ENCODE measurements around the gene CYP2D6.
A peak's percentile ranks its signal among the peaks of the same experiment; 100 is the strongest.

The CYP2D6 gene

GRCh38 chr22:42086051-42086450 is 44.6 kb downstream of the CYP2D6 start:
- Histone ChIP-seq H3K4me3 (ENCODE audit: low read depth in 1 of 5, low read length in 5 of 5) (no peak overlapping the region), H3K36me3 (ENCODE audit: control insufficient read depth in 5 of 5, insufficient read depth in 5 of 5, low read length in 5 of 5) (peaks cover 18 to 49% (median 37%) of the 10 kb centered on the region in 5 donors), H3K27me3 (ENCODE audit: control insufficient read depth in 5 of 5, insufficient read depth in 4 of 5, low read length in 5 of 5) (no peaks in the 10 kb centered on the region), H3K9ac (ENCODE audit: low read length in 5 of 5) (no peak overlapping the region), H3K9me3 (ENCODE audit: control insufficient read depth in 5 of 5, low read length in 5 of 5) (no peaks in the 10 kb centered on the region), H3K4me1 (ENCODE audit: control insufficient read depth in 5 of 5, insufficient read depth in 5 of 5, low read length in 5 of 5) (peaks cover 0 to 29% (median 15%) of the 10 kb centered on the region in 5 donors), H3K27ac (ENCODE audit: low read depth, low read length) (no peak overlapping the region)

- H3K27me3 ChIP-seq (ENCODE audit: control insufficient read depth in 5 of 5, insufficient read depth in 4 of 5, low read length in 5 of 5): no peaks in the 10 kb centered on the region
- no peak overlapping the region for H3K9ac ChIP-seq (ENCODE audit: low read length in 5 of 5)
- H3K36me3 ChIP-seq (ENCODE audit: control insufficient read depth in 5 of 5, insufficient read depth in 5 of 5, low read length in 5 of 5): peaks cover 18 to 49% (median 37%) of the 10 kb centered on the region in 5 donors
- H3K9me3 ChIP-seq (ENCODE audit: control insufficient read depth in 5 of 5, low read length in 5 of 5): no peaks in the 10 kb centered on the region
- no peak overlapping the region for H3K4me3 ChIP-seq (ENCODE audit: low read depth in 1 of 5, low read length in 5 of 5)
- no peak overlapping the region for H3K27ac ChIP-seq (ENCODE audit: low read depth, low read length)
- peaks cover 0 to 36% (median 22%) of the 10 kb centered on the region in 5 donors for H3K4me1 ChIP-seq (ENCODE audit: control insufficient read depth in 5 of 5, insufficient read depth in 5 of 5, low read length in 5 of 5)
Observed at GRCh38 chr22:42084874-42085273, 45.7 kb downstream of the CYP2D6 start.

DNA sequence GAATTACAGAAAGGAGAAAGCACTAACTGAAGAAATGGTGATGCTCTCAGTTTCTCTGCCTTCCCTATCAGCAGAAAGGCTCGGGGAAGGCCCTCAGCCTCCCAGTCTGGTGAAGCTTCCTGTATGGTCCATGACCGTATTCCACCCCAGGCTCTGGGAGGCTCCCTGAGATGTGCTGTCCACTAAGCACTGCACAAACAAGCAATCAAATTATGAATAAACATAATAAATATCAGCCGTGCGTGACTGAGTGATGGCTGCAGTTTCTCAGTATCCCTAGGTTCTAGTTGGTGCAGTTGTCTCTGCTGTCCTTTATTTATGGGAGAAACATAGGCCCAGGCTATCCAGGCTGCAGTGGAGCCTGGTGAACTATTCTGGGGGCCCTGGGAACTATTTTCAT is 47.5 kb downstream of the CYP2D6 start:
- H3K9ac ChIP-seq (ENCODE audit: low read length in 5 of 5): no peak overlapping the region
- H3K27ac ChIP-seq (ENCODE audit: low read depth, low read length): no peak overlapping the region
- H3K36me3 ChIP-seq (ENCODE audit: control insufficient read depth in 5 of 5, insufficient read depth in 5 of 5, low read length in 5 of 5): peaks cover 18 to 46% (median 38%) of the 10 kb centered on the region in 5 donors
- H3K9me3 ChIP-seq (ENCODE audit: control insufficient read depth in 5 of 5, low read length in 5 of 5): no peaks in the 10 kb centered on the region
- no peak overlapping the region for H3K4me3 ChIP-seq (ENCODE audit: low read depth in 1 of 5, low read length in 5 of 5)
- peaks cover 7 to 35% (median 22%) of the 10 kb centered on the region in 5 donors for H3K4me1 ChIP-seq (ENCODE audit: control insufficient read depth in 5 of 5, insufficient read depth in 5 of 5, low read length in 5 of 5)
- H3K27me3 ChIP-seq (ENCODE audit: control insufficient read depth in 5 of 5, insufficient read depth in 4 of 5, low read length in 5 of 5): no peaks in the 10 kb centered on the region

DNA sequence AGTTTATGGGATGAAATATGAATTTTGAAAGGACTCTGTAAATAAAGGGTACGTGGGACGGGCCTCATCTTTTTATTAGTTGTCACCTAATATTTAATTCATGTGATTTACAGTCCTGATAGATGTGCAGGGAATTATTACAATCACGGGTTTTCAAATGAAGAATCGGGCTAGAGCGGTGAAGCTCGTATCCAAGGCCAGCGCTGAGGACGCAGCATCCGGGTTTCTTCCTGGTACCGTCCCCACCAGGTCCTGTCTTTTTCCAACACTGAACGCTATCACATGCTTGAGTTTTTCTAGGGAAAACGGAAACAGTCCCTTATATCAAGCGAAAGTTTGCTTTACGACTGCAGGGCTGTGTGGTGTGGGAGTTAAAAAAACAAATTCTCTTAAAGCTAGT is 50.3 kb downstream of the CYP2D6 start:
- no peaks in the 10 kb centered on the region for H3K9me3 ChIP-seq (ENCODE audit: control insufficient read depth in 5 of 5, low read length in 5 of 5)
- H3K4me3 ChIP-seq (ENCODE audit: low read depth in 1 of 5, low read length in 5 of 5): peak overlapping the region; percentile 84 to 94 (median 89)
- no peaks in the 10 kb centered on the region for H3K27me3 ChIP-seq (ENCODE audit: control insufficient read depth in 5 of 5, insufficient read depth in 4 of 5, low read length in 5 of 5)
- H3K36me3 ChIP-seq (ENCODE audit: control insufficient read depth in 5 of 5, insufficient read depth in 5 of 5, low read length in 5 of 5): peaks cover under 1 to 49% (median 31%) of the 10 kb centered on the region in 5 donors
- peaks cover 9 to 34% (median 31%) of the 10 kb centered on the region in 5 donors for H3K4me1 ChIP-seq (ENCODE audit: control insufficient read depth in 5 of 5, insufficient read depth in 5 of 5, low read length in 5 of 5)
- H3K27ac ChIP-seq (ENCODE audit: low read depth, low read length): peak overlapping the region; percentile 99
- H3K9ac ChIP-seq (ENCODE audit: low read length in 5 of 5): peak overlapping the region; percentile 57 to 96 (median 76)

GRCh38 chr22:42079319-42080251 is 51.0 kb downstream of the CYP2D6 start, which contains the start of gene SMDT1:
Gene SMDT1 (plus strand): TSS chr22:42079700. CDS start chr22:42079769, 69 bp downstream.
- Histone ChIP-seq H3K36me3 (ENCODE audit: control insufficient read depth in 5 of 5, insufficient read depth in 5 of 5, low read length in 5 of 5) (peaks cover 0 to 42% (median 26%) of the 10 kb centered on the region in 5 donors), H3K27me3 (ENCODE audit: control insufficient read depth in 5 of 5, insufficient read depth in 4 of 5, low read length in 5 of 5) (no peaks in the 10 kb centered on the region), H3K9ac (ENCODE audit: low read length in 5 of 5) (peak within 1 kb of the TSS; percentile 81 to 97 (median 93)), H3K4me1 (ENCODE audit: control insufficient read depth in 5 of 5, insufficient read depth in 5 of 5, low read length in 5 of 5) (peaks cover 9 to 41% (median 38%) of the 10 kb centered on the region in 5 donors), H3K27ac (ENCODE audit: low read depth, low read length) (peak within 1 kb of the TSS; percentile 99), H3K4me3 (ENCODE audit: low read depth in 1 of 5, low read length in 5 of 5) (peak within 1 kb of the TSS; percentile 84 to 94 (median 89)), H3K9me3 (ENCODE audit: control insufficient read depth in 5 of 5, low read length in 5 of 5) (no peaks in the 10 kb centered on the region)

- no peaks in the 10 kb centered on the region for H3K27me3 ChIP-seq (ENCODE audit: control insufficient read depth in 5 of 5, insufficient read depth in 4 of 5, low read length in 5 of 5)
- peak overlapping the region; percentile 99 for H3K27ac ChIP-seq (ENCODE audit: low read depth, low read length)
- H3K36me3 ChIP-seq (ENCODE audit: control insufficient read depth in 5 of 5, insufficient read depth in 5 of 5, low read length in 5 of 5): peaks cover 0 to 35% (median 23%) of the 10 kb centered on the region in 5 donors
- H3K4me3 ChIP-seq (ENCODE audit: low read depth in 1 of 5, low read length in 5 of 5): peak overlapping the region; percentile 58 to 92 (median 76)
- peak overlapping the region; percentile 81 to 97 (median 93) for H3K9ac ChIP-seq (ENCODE audit: low read length in 5 of 5)
- peaks cover 9 to 50% (median 45%) of the 10 kb centered on the region in 5 donors for H3K4me1 ChIP-seq (ENCODE audit: control insufficient read depth in 5 of 5, insufficient read depth in 5 of 5, low read length in 5 of 5)
- no peaks in the 10 kb centered on the region for H3K9me3 ChIP-seq (ENCODE audit: control insufficient read depth in 5 of 5, low read length in 5 of 5)
Observed at GRCh38 chr22:42078469-42079318, 51.9 kb downstream of the CYP2D6 start.

DNA sequence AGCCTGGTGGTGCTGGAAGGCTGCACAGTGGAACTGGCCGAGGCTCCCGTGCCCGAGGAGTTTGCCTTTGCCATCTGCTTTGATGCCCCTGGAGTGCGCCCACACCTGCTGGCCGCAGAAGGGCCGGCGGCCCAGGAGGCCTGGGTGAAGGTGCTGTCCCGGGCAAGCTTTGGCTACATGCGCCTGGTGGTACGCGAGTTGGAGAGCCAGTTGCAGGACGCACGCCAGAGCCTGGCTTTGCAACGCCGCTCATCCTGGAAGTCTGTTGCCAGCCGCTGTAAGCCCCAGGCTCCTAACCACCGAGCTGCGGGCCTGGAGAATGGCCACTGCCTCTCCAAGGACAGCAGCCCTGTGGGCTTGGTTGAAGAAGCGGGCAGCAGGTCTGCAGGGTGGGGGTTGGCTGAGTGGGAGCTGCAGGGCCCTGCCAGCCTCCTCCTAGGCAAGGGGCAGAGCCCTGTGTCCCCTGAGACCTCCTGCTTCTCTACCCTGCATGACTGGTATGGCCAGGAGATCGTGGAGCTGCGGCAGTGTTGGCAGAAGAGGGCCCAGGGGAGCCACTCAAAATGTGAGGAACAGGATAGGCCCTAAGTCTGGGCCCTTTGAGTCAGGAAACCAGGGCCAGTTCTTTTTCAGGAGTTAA is 53.0 kb downstream of the CYP2D6 start:
- no peaks in the 10 kb centered on the region for H3K27me3 ChIP-seq (ENCODE audit: control insufficient read depth in 5 of 5, insufficient read depth in 4 of 5, low read length in 5 of 5)
- no peak overlapping the region for H3K4me3 ChIP-seq (ENCODE audit: low read depth in 1 of 5, low read length in 5 of 5)
- peaks cover 0 to 29% (median 16%) of the 10 kb centered on the region in 5 donors for H3K36me3 ChIP-seq (ENCODE audit: control insufficient read depth in 5 of 5, insufficient read depth in 5 of 5, low read length in 5 of 5)
- H3K27ac ChIP-seq (ENCODE audit: low read depth, low read length): peak overlapping the region; percentile 99
- peak overlapping the region in 2 of 5 donors; percentile 93 to 97 for H3K9ac ChIP-seq (ENCODE audit: low read length in 5 of 5)
- H3K4me1 ChIP-seq (ENCODE audit: control insufficient read depth in 5 of 5, insufficient read depth in 5 of 5, low read length in 5 of 5): peaks cover 9 to 54% (median 50%) of the 10 kb centered on the region in 5 donors
- no peaks in the 10 kb centered on the region for H3K9me3 ChIP-seq (ENCODE audit: control insufficient read depth in 5 of 5, low read length in 5 of 5)

- Histone ChIP-seq H3K9me3 (ENCODE audit: control insufficient read depth in 5 of 5, low read length in 5 of 5) (no peaks in the 10 kb centered on the region), H3K9ac (ENCODE audit: low read length in 5 of 5) (no peak overlapping the region), H3K36me3 (ENCODE audit: control insufficient read depth in 5 of 5, insufficient read depth in 5 of 5, low read length in 5 of 5) (peaks cover 0 to 24% (median 12%) of the 10 kb centered on the region in 5 donors), H3K4me3 (ENCODE audit: low read depth in 1 of 5, low read length in 5 of 5) (no peak overlapping the region), H3K27ac (ENCODE audit: low read depth, low read length) (no peak overlapping the region), H3K4me1 (ENCODE audit: control insufficient read depth in 5 of 5, insufficient read depth in 5 of 5, low read length in 5 of 5) (peaks cover 9 to 54% (median 50%) of the 10 kb centered on the region in 5 donors), H3K27me3 (ENCODE audit: control insufficient read depth in 5 of 5, insufficient read depth in 4 of 5, low read length in 5 of 5) (no peaks in the 10 kb centered on the region)
Observed at GRCh38 chr22:42076764-42077485, 53.7 kb downstream of the CYP2D6 start.
